PC-3 (cell line): ENCODE data around the gene ARFGAP3. TPM values are rescaled to one million over a fixed set of nuclear protein-coding genes. Genes with fewer than 3 reads are reported as not detected.
A peak's percentile ranks its signal among the peaks of the same experiment; 100 is the strongest.

ENCODE experiments used
- ATAC-seq: fragments of 200-7000 bp; cut with Tn5 transposase; 2 replicates; pipeline ENCODE4 v1.9.1; 2020; ENCODE audit warnings: mild to moderate bottlenecking, moderate library complexity
- BruUV-seq: library from RNA; stranded (reverse); fragments of 400-500 nt; replicated peaks from 2 replicates; lab custom pipeline; 2021; lab: Mats Ljungman, UMichigan
- CTCF ChIA-PET: fragments of 300-600 bp; sonication (Branson Sonifier 250); formaldehyde crosslinking; loops from one replicate; lab custom pipeline; 2022; ENCODE audit warnings: antibody characterized with exemption; lab: Charles Lee
- POLR2A ChIA-PET: fragments of 300-600 bp; sonication (Branson Sonifier 250); formaldehyde crosslinking; loops from one replicate; lab custom pipeline; 2022; ENCODE audit warnings: antibody characterized with exemption; ENCODE audit not compliant: unreplicated experiment; lab: Charles Lee
- DNase-seq: peaks from one replicate; pipeline ENCODE4 v3.0.0-alpha.2; 2015
- H2AFZ ChIP-seq: fragments of 300-600 bp; sonication (generic); 2 replicates; pipeline ENCODE4 v1.6.0; 2016; ENCODE audit warnings: antibody characterized with exemption, low read length
- H3F3A ChIP-seq: fragments of 300-600 bp; sonication (generic); one replicate; pipeline ENCODE4 v1.6.0; 2017; ENCODE audit warnings: antibody characterized with exemption, low read length, control low read depth, mild to moderate bottlenecking; ENCODE audit not compliant: unreplicated experiment
- H3K27ac ChIP-seq: fragments of 300-600 bp; sonication (generic); 2 replicates; pipeline ENCODE4 v1.5.1; 2016; ENCODE audit warnings: mild to moderate bottlenecking, low read length
- H3K27me3 ChIP-seq: fragments of 300-600 bp; sonication (generic); 2 replicates; pipeline ENCODE4 v1.6.1; 2016; ENCODE audit warnings: low read length, mixed read lengths
- H3K36me3 ChIP-seq: fragments of 300-600 bp; sonication (generic); 2 replicates; pipeline ENCODE4 v1.6.1; 2016; ENCODE audit warnings: low read depth, mixed run types, low read length, mixed read lengths
- H3K4me1 ChIP-seq: fragments of 300-600 bp; sonication (generic); 2 replicates; pipeline ENCODE4 v1.5.1; 2016; ENCODE audit warnings: low read length; ENCODE audit not compliant: insufficient read depth
- H3K4me2 ChIP-seq: fragments of 300-600 bp; sonication (generic); 2 replicates; pipeline ENCODE4 v1.6.0; 2016; ENCODE audit warnings: low read length
- H3K4me3 ChIP-seq: fragments of 300-600 bp; sonication (generic); 2 replicates; pipeline ENCODE4 v1.5.1; 2016; ENCODE audit warnings: mild to moderate bottlenecking, low read length, mixed read lengths
- H3K79me2 ChIP-seq: fragments of 300-600 bp; sonication (generic); 2 replicates; pipeline ENCODE4 v1.6.1; 2017; ENCODE audit warnings: low read length, mixed read lengths
- H3K9ac ChIP-seq: fragments of 300-600 bp; sonication (generic); 2 replicates; pipeline ENCODE4 v1.6.0; 2016; ENCODE audit warnings: mild to moderate bottlenecking, low read length
- H3K9me2 ChIP-seq: fragments of 300-600 bp; sonication (generic); replicated peaks from 2 replicates; pipeline ENCODE4 v1.6.1; 2016; ENCODE audit warnings: mixed run types, low read length, mixed read lengths
- H3K9me3 ChIP-seq: fragments of 300-600 bp; sonication (generic); 2 replicates; pipeline ENCODE4 v1.6.1; 2016; ENCODE audit warnings: low read length, mixed read lengths
- H4K20me1 ChIP-seq: fragments of 300-600 bp; sonication (generic); 2 replicates; pipeline ENCODE4 v1.6.1; 2016; ENCODE audit warnings: low read length, mixed read lengths
- CTCF ChIP-seq: fragments of 300-600 bp; sonication (generic); conservative IDR thresholded peaks from 2 replicates; pipeline ENCODE4 v1.5.1; 2017; ENCODE audit warnings: antibody characterized with exemption, low read depth, mild to moderate bottlenecking, low read length
- EZH2 ChIP-seq: fragments of 300-600 bp; sonication (generic); IDR thresholded peaks from one replicate; pipeline ENCODE4 v1.6.1; 2017; ENCODE audit warnings: antibody characterized with exemption, mild to moderate bottlenecking, low read length; ENCODE audit not compliant: unreplicated experiment
- EZH2phosphoT487 ChIP-seq: fragments of 300-600 bp; sonication (generic); IDR thresholded peaks from 2 replicates; pipeline ENCODE4 v1.6.1; 2018; ENCODE audit warnings: mild to moderate bottlenecking, antibody characterized with exemption, low read length, borderline replicate concordance
- intact Hi-C: fragments of 100-400 bp; cut with micrococcal nuclease; formaldehyde crosslinking; loops from 2 replicates; pipeline ENCODE4 v1.9.0; 2023
- total RNA-seq: library from RNA; depleted of rRNA; stranded (reverse); fragments of >200 nt; gene quantifications from 2 replicates; pipeline ENCODE4 v1.2.3, GENCODE V29; 2014

Gene ARFGAP3
- total RNA-seq, 1 experiment from 2014 or later: 19.2 TPM

GRCh38 chr22:42799461-42800405 lies 57.3 kb downstream of the ARFGAP3 start:
- Histone ChIP-seq H2AFZ (no peak overlapping the region), H3K9me3 (no peaks in the 10 kb centered on the region), H4K20me1 (no peaks in the 10 kb centered on the region), H3F3A (no peaks in the 10 kb centered on the region), H3K79me2 (no peaks in the 10 kb centered on the region), H3K27me3 (no peaks in the 10 kb centered on the region), H3K27ac (no peak overlapping the region), H3K9ac (no peak overlapping the region), H3K36me3 (no peaks in the 10 kb centered on the region), H3K4me2 (no peak overlapping the region), H3K4me3 (no peak overlapping the region), H3K9me2 (no peaks in the 10 kb centered on the region), H3K4me1 (no peaks in the 10 kb centered on the region)
- no peak for TF ChIP-seq EZH2
- no peak for TF ChIP-seq EZH2phosphoT487
- no peak for TF ChIP-seq CTCF
- BruUV-seq: no TSS peak
- ChIA-PET CTCF (no interaction called here), POLR2A (no interaction called here)
- intact Hi-C loops: no loop called here
- DNase-seq (no peak), ATAC-seq (no peak)

GRCh38 chr22:42799061-42799460 lies 58.0 kb downstream of the ARFGAP3 start:
- Histone ChIP-seq H3K9me2 (no peaks in the 10 kb centered on the region), H3F3A (no peaks in the 10 kb centered on the region), H3K27ac (no peak overlapping the region), H3K4me1 (no peaks in the 10 kb centered on the region), H4K20me1 (no peaks in the 10 kb centered on the region), H3K4me2 (no peak overlapping the region), H3K27me3 (no peaks in the 10 kb centered on the region), H3K36me3 (no peaks in the 10 kb centered on the region), H3K79me2 (no peaks in the 10 kb centered on the region), H3K9me3 (no peaks in the 10 kb centered on the region), H3K9ac (no peak overlapping the region), H3K4me3 (no peak overlapping the region), H2AFZ (no peak overlapping the region)
- intact Hi-C loops: no loop called here
- no peak for ATAC-seq
- CTCF ChIA-PET: no interaction called here
- POLR2A ChIA-PET: no interaction called here
- TF ChIP-seq EZH2 (no peak), CTCF (no peak), EZH2phosphoT487 (no peak)
- no TSS peak for BruUV-seq
- DNase-seq: no peak

- H3K36me3 ChIP-seq: no peaks in the 10 kb centered on the region
- no peak overlapping the region for H3K4me2 ChIP-seq
- intact Hi-C loops: no loop called here
- ChIA-PET POLR2A (no interaction called here), CTCF (no interaction called here)
- H3K9ac ChIP-seq: no peak overlapping the region
- no peaks in the 10 kb centered on the region for H3K9me3 ChIP-seq
- ATAC-seq (no peak), DNase-seq (no peak)
- H2AFZ ChIP-seq: no peak overlapping the region
- no peaks in the 10 kb centered on the region for H3K79me2 ChIP-seq
- no peaks in the 10 kb centered on the region for H3F3A ChIP-seq
- no peak overlapping the region for H3K27ac ChIP-seq
- H3K4me3 ChIP-seq: no peak overlapping the region
- TSS peak; percentile 20 for BruUV-seq
- no peaks in the 10 kb centered on the region for H4K20me1 ChIP-seq
- H3K4me1 ChIP-seq: no peaks in the 10 kb centered on the region
- no peaks in the 10 kb centered on the region for H3K9me2 ChIP-seq
- no peak for TF ChIP-seq EZH2phosphoT487
- TF ChIP-seq CTCF: no peak
- no peak for TF ChIP-seq EZH2
- H3K27me3 ChIP-seq: no peaks in the 10 kb centered on the region
Observed at GRCh38 chr22:42797011-42797410, 60.1 kb downstream of the ARFGAP3 start.
